ENCODE data around the gene RNF115.
"Not testable (repeated sequence)": the region's sequence is repeated elsewhere in the genome, so short reads cannot be mapped to it uniquely, and the experiment has no call there.

Gene RNF115

GRCh38 chr1:145730467-145730866 is 93.4 kb downstream of the RNF115 start:
- DNase-seq (ENCODE audit: low read depth): no peak

GRCh38 chr1:145729666-145730436 is 94.0 kb downstream of the RNF115 start:
- DNase-seq (ENCODE audit: low read depth): no peak

- no peak for DNase-seq (ENCODE audit: low read depth)
These were observed 94.7 kb downstream of the RNF115 start for GRCh38 chr1:145729196-145729595.

- DNase-seq (ENCODE audit: low read depth): not testable (repeated sequence)
These were observed 97.7 kb downstream of the RNF115 start for GRCh38 chr1:145726193-145726592.

GRCh38 chr1:145720878-145721671 is 102.8 kb downstream of the RNF115 start:
- peak; percentile 60 for DNase-seq (ENCODE audit: low read depth)

- DNase-seq (ENCODE audit: low read depth): no peak
These were observed 103.4 kb downstream of the RNF115 start for GRCh38 chr1:145720556-145720877.

GRCh38 chr1:145719230-145720079 is 104.4 kb downstream of the RNF115 start, which contains the start of gene CD160:
CD160 (plus strand) TSS chr1:145719499; CDS start chr1:145728328, 8,829 bp downstream.
- no peak for DNase-seq (ENCODE audit: low read depth)

- not testable (repeated sequence) for DNase-seq (ENCODE audit: low read depth)
These were observed 105.4 kb downstream of the RNF115 start for GRCh38 chr1:145718465-145718864.

- no peak for DNase-seq (ENCODE audit: low read depth)
These were observed 106.1 kb downstream of the RNF115 start for GRCh38 chr1:145717833-145718232.

GRCh38 chr1:145716641-145717345 is 107.1 kb downstream of the RNF115 start:
- no peak for DNase-seq (ENCODE audit: low read depth)

- DNase-seq (ENCODE audit: low read depth): no peak
These were observed 109.3 kb downstream of the RNF115 start for GRCh38 chr1:145714524-145715111.

- DNase-seq (ENCODE audit: low read depth): no peak
These were observed 112.7 kb downstream of the RNF115 start for GRCh38 chr1:145711213-145711651.

GRCh38 chr1:145710291-145711027 is 113.4 kb downstream of the RNF115 start:
- DNase-seq (ENCODE audit: low read depth): no peak

GRCh38 chr1:145708063-145708462 is 115.8 kb downstream of the RNF115 start:
- DNase-seq (ENCODE audit: low read depth): no peak

- no peak for DNase-seq (ENCODE audit: low read depth)
These were observed 116.6 kb downstream of the RNF115 start, which contains the start of gene PDZK1 for GRCh38 chr1:145707183-145707867. PDZK1 (minus strand) TSS chr1:145707368; CDS start chr1:145688021, 19,347 bp downstream.

GRCh38 chr1:145706086-145706664 is 117.7 kb downstream of the RNF115 start:
- no peak for DNase-seq (ENCODE audit: low read depth)

GRCh38 chr1:145705622-145706021 is 118.3 kb downstream of the RNF115 start:
- no peak for DNase-seq (ENCODE audit: low read depth)

- DNase-seq (ENCODE audit: low read depth): no peak
These were observed 121.1 kb downstream of the RNF115 start for GRCh38 chr1:145702826-145703225.

- DNase-seq (ENCODE audit: low read depth): no peak
These were observed 121.8 kb downstream of the RNF115 start for GRCh38 chr1:145702052-145702451.
